MM.1S (cell line): ENCODE measurements around the gene RTRAF.
A peak's percentile ranks its signal among the peaks of the same experiment; 100 is the strongest.

Source experiments
- DNase-seq: peaks from one replicate; pipeline ENCODE4 v3.0.0-alpha.2; 2015
- H2AFZ ChIP-seq: fragments of 300-600 bp; sonication (generic); 2 replicates; pipeline ENCODE4 v1.6.0; 2016; ENCODE audit warnings: antibody characterized with exemption, low read length
- H3F3A ChIP-seq: fragments of 300-600 bp; sonication (generic); 2 replicates; pipeline ENCODE4 v1.6.1; 2016; ENCODE audit warnings: mild to moderate bottlenecking, antibody characterized with exemption, low read length, moderate library complexity, mixed read lengths; ENCODE audit not compliant: insufficient read depth
- H3K27ac ChIP-seq: fragments of 300-600 bp; sonication (generic); 2 replicates; pipeline ENCODE4 v1.5.1; 2016; ENCODE audit warnings: mild to moderate bottlenecking, low read length
- H3K27me3 ChIP-seq: fragments of 300-600 bp; sonication (generic); replicated peaks from 2 replicates; pipeline ENCODE4 v1.6.0; 2016; ENCODE audit warnings: low read length; ENCODE audit not compliant: insufficient read depth
- H3K36me3 ChIP-seq: fragments of 300-600 bp; sonication (generic); replicated peaks from 2 replicates; pipeline ENCODE4 v1.6.1; 2016; ENCODE audit warnings: mild to moderate bottlenecking, low read length, mixed read lengths; ENCODE audit not compliant: insufficient read depth
- H3K4me1 ChIP-seq: fragments of 300-600 bp; sonication (generic); 2 replicates; pipeline ENCODE4 v1.6.1; 2016; ENCODE audit warnings: low read length, mixed read lengths
- H3K4me2 ChIP-seq: fragments of 300-600 bp; sonication (generic); 2 replicates; pipeline ENCODE4 v1.6.0; 2016; ENCODE audit warnings: low read depth, low read length
- H3K4me3 ChIP-seq: fragments of 300-600 bp; sonication (generic); 2 replicates; pipeline ENCODE4 v1.5.1; 2016; ENCODE audit warnings: low read length, mixed read lengths
- H3K79me2 ChIP-seq: fragments of 300-600 bp; sonication (generic); 2 replicates; pipeline ENCODE4 v1.6.1; 2016; ENCODE audit warnings: mixed run types, low read length, mixed read lengths
- H3K9ac ChIP-seq: fragments of 300-600 bp; sonication (generic); 2 replicates; pipeline ENCODE4 v1.6.1; 2016; ENCODE audit warnings: low read length, mixed read lengths
- H3K9me2 ChIP-seq: fragments of 300-600 bp; sonication (generic); replicated peaks from 2 replicates; pipeline ENCODE4 v1.6.1; 2016; ENCODE audit warnings: mild to moderate bottlenecking, low read length, mixed read lengths; ENCODE audit not compliant: insufficient read depth
- H3K9me3 ChIP-seq: fragments of 300-600 bp; sonication (generic); replicated peaks from 2 replicates; pipeline ENCODE4 v1.6.1; 2016; ENCODE audit warnings: mild to moderate bottlenecking, low read length, mixed read lengths; ENCODE audit not compliant: insufficient read depth
- H4K20me1 ChIP-seq: fragments of 300-600 bp; sonication (generic); 2 replicates; pipeline ENCODE4 v1.6.1; 2016; ENCODE audit warnings: mild to moderate bottlenecking, low read length, moderate library complexity, mixed read lengths; ENCODE audit not compliant: insufficient read depth
- EZH2 ChIP-seq: fragments of 300-600 bp; sonication (generic); optimal IDR thresholded peaks from 2 replicates; pipeline ENCODE3; 2017; ENCODE audit warnings: low read depth, mild to moderate bottlenecking, antibody characterized with exemption, low read length, mixed read lengths
- EZH2phosphoT487 ChIP-seq: fragments of 300-600 bp; sonication (generic); IDR thresholded peaks from 2 replicates; pipeline ENCODE4 v1.6.1; 2018; ENCODE audit warnings: antibody characterized with exemption, low read length
- TF ChIP-seq, protein P1 (sequence below): fragments of 300-600 bp; sonication (generic); IDR thresholded peaks from 2 replicates; pipeline ENCODE4 v1.5.1; 2016; ENCODE audit warnings: antibody characterized with exemption, low read length, mixed read lengths

RTRAF gene

GRCh38 chr14:52043690-52044089 is 54.3 kb downstream of the RTRAF start:
- Histone ChIP-seq H3K9ac (no peak overlapping the region), H2AFZ (no peak overlapping the region), H3K27me3 (no peaks in the 10 kb centered on the region)

DNA sequence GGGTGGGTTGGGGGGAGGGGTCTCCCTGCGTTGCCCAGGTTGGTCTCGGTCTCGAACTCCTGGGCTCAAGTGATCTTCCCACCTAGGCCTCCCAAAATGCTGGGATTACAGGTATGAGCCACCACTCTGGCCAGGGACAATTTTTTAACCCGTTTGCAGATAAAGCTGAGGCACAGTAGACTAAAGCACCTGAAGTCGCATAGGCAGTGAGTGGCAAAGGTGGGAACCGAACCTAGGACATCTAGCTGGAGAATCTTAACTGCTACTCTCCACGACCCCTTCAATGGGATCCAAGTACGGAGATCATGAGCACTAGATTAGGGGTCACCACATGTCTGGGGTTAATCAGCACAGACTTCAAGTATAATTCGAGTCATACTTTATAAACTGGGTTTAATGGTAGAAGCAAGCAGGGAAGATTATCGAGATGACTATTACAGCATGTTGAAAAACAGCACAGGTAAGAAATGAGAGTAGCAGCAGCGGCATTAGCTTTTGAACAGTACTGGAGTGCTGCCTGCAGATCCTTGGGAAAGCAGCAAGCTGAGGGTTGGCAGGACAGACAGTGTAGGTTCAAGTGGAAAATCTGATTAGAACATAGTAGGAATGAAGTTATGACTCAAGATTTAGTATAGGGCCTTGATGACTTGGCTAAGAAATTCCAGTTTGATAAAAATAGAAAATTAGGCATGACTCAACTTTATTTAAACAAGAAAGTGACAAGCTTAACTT is 55.6 kb downstream of the RTRAF start:
- no peaks in the 10 kb centered on the region for H3K9me2 ChIP-seq
- H3F3A ChIP-seq = no peaks in the 10 kb centered on the region
- no peaks in the 10 kb centered on the region for H3K27me3 ChIP-seq
- H3K9ac ChIP-seq = no peak overlapping the region
- no peaks in the 10 kb centered on the region for H3K9me3 ChIP-seq
- no peak overlapping the region for H3K4me2 ChIP-seq
- H3K4me1 ChIP-seq = no peaks in the 10 kb centered on the region
- TF ChIP-seq EZH2phosphoT487 = no peak
- no peak for TF ChIP-seq EZH2
- TF ChIP-seq, protein P1, sequence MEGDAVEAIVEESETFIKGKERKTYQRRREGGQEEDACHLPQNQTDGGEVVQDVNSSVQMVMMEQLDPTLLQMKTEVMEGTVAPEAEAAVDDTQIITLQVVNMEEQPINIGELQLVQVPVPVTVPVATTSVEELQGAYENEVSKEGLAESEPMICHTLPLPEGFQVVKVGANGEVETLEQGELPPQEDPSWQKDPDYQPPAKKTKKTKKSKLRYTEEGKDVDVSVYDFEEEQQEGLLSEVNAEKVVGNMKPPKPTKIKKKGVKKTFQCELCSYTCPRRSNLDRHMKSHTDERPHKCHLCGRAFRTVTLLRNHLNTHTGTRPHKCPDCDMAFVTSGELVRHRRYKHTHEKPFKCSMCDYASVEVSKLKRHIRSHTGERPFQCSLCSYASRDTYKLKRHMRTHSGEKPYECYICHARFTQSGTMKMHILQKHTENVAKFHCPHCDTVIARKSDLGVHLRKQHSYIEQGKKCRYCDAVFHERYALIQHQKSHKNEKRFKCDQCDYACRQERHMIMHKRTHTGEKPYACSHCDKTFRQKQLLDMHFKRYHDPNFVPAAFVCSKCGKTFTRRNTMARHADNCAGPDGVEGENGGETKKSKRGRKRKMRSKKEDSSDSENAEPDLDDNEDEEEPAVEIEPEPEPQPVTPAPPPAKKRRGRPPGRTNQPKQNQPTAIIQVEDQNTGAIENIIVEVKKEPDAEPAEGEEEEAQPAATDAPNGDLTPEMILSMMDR = no peak
- no peak overlapping the region for H3K4me3 ChIP-seq
- H3K79me2 ChIP-seq = no peaks in the 10 kb centered on the region
- H3K36me3 ChIP-seq = no peaks in the 10 kb centered on the region
- no peaks in the 10 kb centered on the region for H4K20me1 ChIP-seq
- no peak for DNase-seq
- H2AFZ ChIP-seq = no peak overlapping the region
- H3K27ac ChIP-seq = no peak overlapping the region

More at GRCh38 chr14:52043690-52044089, 54.3 kb downstream of the RTRAF start:
- TF ChIP-seq EZH2phosphoT487 = no peak
- TF ChIP-seq, protein P1 = peak; percentile 38
- Histone ChIP-seq H3K4me1 (no peaks in the 10 kb centered on the region), H3K4me2 (no peak overlapping the region), H3K9me2 (no peaks in the 10 kb centered on the region), H3K27ac (no peak overlapping the region), H3K36me3 (no peaks in the 10 kb centered on the region), H3K4me3 (no peak overlapping the region), H3K9me3 (no peaks in the 10 kb centered on the region), H3K79me2 (no peaks in the 10 kb centered on the region), H4K20me1 (no peaks in the 10 kb centered on the region), H3F3A (no peaks in the 10 kb centered on the region)
- DNase-seq = no peak

DNA sequence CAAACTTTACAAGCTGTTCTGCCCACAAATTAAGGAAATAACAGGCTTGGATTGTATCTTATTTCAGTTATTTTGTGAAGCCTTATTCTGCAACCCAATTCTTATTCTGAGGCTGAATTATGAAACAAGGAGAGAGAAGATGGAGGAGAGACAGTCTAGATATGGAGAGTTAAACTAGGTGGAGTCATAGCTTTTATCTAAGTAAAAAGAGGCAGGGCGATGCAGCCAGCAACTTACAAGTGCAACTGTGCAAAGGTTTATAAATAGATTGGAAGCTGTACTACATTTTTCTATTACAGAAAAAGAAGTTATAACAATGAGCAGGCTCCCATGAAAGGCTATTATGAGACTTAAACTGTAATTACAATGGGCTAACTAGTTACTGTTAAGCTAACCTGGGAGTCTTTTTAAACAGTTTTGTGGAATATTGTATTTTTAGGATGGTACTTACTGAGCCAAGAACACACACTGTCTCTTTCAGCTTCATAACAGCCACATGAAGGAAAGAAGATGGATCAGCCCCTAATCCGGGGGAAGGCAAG is 57.1 kb downstream of the RTRAF start:
- Histone ChIP-seq H3K4me2 (no peak overlapping the region), H3K9me3 (no peaks in the 10 kb centered on the region), H3K27ac (no peak overlapping the region), H3K4me1 (no peaks in the 10 kb centered on the region), H3K79me2 (no peaks in the 10 kb centered on the region), H3K36me3 (no peaks in the 10 kb centered on the region), H4K20me1 (no peaks in the 10 kb centered on the region), H3K27me3 (no peaks in the 10 kb centered on the region), H3K9me2 (no peaks in the 10 kb centered on the region), H3K9ac (no peak overlapping the region), H3K4me3 (no peak overlapping the region), H3F3A (no peaks in the 10 kb centered on the region), H2AFZ (no peak overlapping the region)
- DNase-seq = no peak
- no peak for TF ChIP-seq EZH2phosphoT487
- TF ChIP-seq EZH2 = no peak
- TF ChIP-seq, protein P1 = no peak
